Trophoblast cell (in vitro differentiated cells and primary cell): ENCODE data around the gene RAB22A.

ENCODE experiments used
- DNase-seq, 2 donors: peaks; one replicate each; pipeline ENCODE4 v3.0.0-alpha.2; 2016
- H2AFZ ChIP-seq: 2 replicates; pipeline ENCODE4 v1.6.1; 2013; ENCODE audit warnings: low read length, moderate library complexity, mild to moderate bottlenecking; ENCODE audit not compliant: insufficient read depth, poor library complexity
- H2AK5ac ChIP-seq: 2 replicates; pipeline ENCODE4 v1.6.1; 2013; ENCODE audit warnings: mild to moderate bottlenecking, low read length
- H2BK120ac ChIP-seq: 2 replicates; pipeline ENCODE4 v1.6.1; 2013; ENCODE audit warnings: low read length, mild to moderate bottlenecking, moderate library complexity; ENCODE audit not compliant: insufficient read depth, poor library complexity
- H2BK12ac ChIP-seq: 2 replicates; pipeline ENCODE4 v1.6.1; 2013; ENCODE audit warnings: mild to moderate bottlenecking, low read length, moderate library complexity
- H2BK5ac ChIP-seq: 2 replicates; pipeline ENCODE4 v1.6.1; 2013; ENCODE audit warnings: low read length, low read depth, moderate library complexity, mild to moderate bottlenecking; ENCODE audit not compliant: poor library complexity
- H3K14ac ChIP-seq: 2 replicates; pipeline ENCODE4 v1.6.1; 2013; ENCODE audit warnings: mild to moderate bottlenecking, low read length
- H3K18ac ChIP-seq: 2 replicates; pipeline ENCODE4 v1.6.1; 2013; ENCODE audit warnings: mild to moderate bottlenecking, low read length
- H3K23ac ChIP-seq: 2 replicates; pipeline ENCODE4 v1.6.1; 2013; ENCODE audit warnings: low read length
- H3K27ac ChIP-seq: 2 replicates; pipeline ENCODE4 v1.5.1; 2013; ENCODE audit warnings: low read depth, mild to moderate bottlenecking, inconsistent platforms, low read length, moderate library complexity
- H3K27me3 ChIP-seq: 2 replicates; pipeline ENCODE4 v1.6.1; 2013; ENCODE audit warnings: inconsistent platforms, mild to moderate bottlenecking, low read length, moderate library complexity; ENCODE audit not compliant: insufficient read depth
- H3K36me3 ChIP-seq, 2 experiments: 1 replicate in 1 of 2; 2 replicates in 1 of 2; pipeline ENCODE4 v1.6.1; 2013; ENCODE audit warnings: low read length in 2 of 2, mild to moderate bottlenecking in 2 of 2, moderate library complexity in 1 of 2; ENCODE audit not compliant: insufficient read depth in 2 of 2, control insufficient read depth in 1 of 2
- H3K4ac ChIP-seq: 2 replicates; pipeline ENCODE4 v1.6.1; 2013; ENCODE audit warnings: low read depth, mild to moderate bottlenecking, low read length, moderate library complexity
- H3K4me1 ChIP-seq, 2 experiments: 1 replicate in 1 of 2; 2 replicates in 1 of 2; pipeline ENCODE4 v1.6.1; 2013; ENCODE audit warnings: low read length in 2 of 2, mild to moderate bottlenecking in 2 of 2, moderate library complexity in 1 of 2; ENCODE audit not compliant: insufficient read depth in 2 of 2, control insufficient read depth in 1 of 2
- H3K4me2 ChIP-seq: 2 replicates; pipeline ENCODE4 v1.6.1; 2013; ENCODE audit warnings: inconsistent platforms, mild to moderate bottlenecking, low read length, moderate library complexity
- H3K4me3 ChIP-seq: 2 replicates; pipeline ENCODE4 v1.5.1; 2013; ENCODE audit warnings: mild to moderate bottlenecking, low read depth, low read length, inconsistent platforms
- H3K79me1 ChIP-seq: one replicate; pipeline ENCODE4 v1.6.1; 2013; ENCODE audit warnings: low read length
- H3K79me2 ChIP-seq: 2 replicates; pipeline ENCODE4 v1.6.1; 2013; ENCODE audit warnings: low read length, mild to moderate bottlenecking; ENCODE audit not compliant: control insufficient read depth, insufficient read depth, poor library complexity
- H3K9ac ChIP-seq: 2 replicates; pipeline ENCODE4 v1.6.1; 2013; ENCODE audit warnings: mild to moderate bottlenecking, low read length
- H3K9me3 ChIP-seq: 2 replicates; pipeline ENCODE4 v1.6.1; 2013; ENCODE audit warnings: low read depth, mild to moderate bottlenecking, control low read depth, inconsistent platforms, low read length; ENCODE audit not compliant: insufficient read depth
- H4K12ac ChIP-seq: 2 replicates; pipeline ENCODE4 v1.6.1; 2013; ENCODE audit warnings: low read depth, mild to moderate bottlenecking, low read length, moderate library complexity
- H4K8ac ChIP-seq: 2 replicates; pipeline ENCODE4 v1.6.1; 2013; ENCODE audit warnings: low read depth, mild to moderate bottlenecking, low read length, moderate library complexity
- H4K91ac ChIP-seq: one replicate; pipeline ENCODE4 v1.6.1; 2013; ENCODE audit warnings: low read depth, mild to moderate bottlenecking, low read length, moderate library complexity
- WGBS: extraction: QIAGEN DNeasy Blood & Tissue Kit; methylation state at CpG from one replicate; pipeline ENCODE4 v1.1.7; 2013; ENCODE audit warnings: missing lambda C conversion rate; ENCODE audit not compliant: insufficient read length, insufficient coverage; ENCODE audit errors: extremely low coverage; 5-methylcytosine and 5-hydroxymethylcytosine counted together

RAB22A gene

GRCh38 chr20:58274384-58274783, 35.1 kb upstream of the RAB22A start:
- Histone ChIP-seq H2BK5ac (no peak overlapping the region), H2AFZ (no peak overlapping the region), H3K79me2 (no peaks in the 10 kb centered on the region), H4K8ac (no peak overlapping the region), H3K4me3 (no peak overlapping the region), H4K91ac (no peak overlapping the region), H3K14ac (no peak overlapping the region), H2BK12ac (no peak overlapping the region), H3K18ac (no peak overlapping the region), H4K12ac (no peak overlapping the region), H3K27ac (no peak overlapping the region), H3K4me1 (no peaks in the 10 kb centered on the region), H3K4ac (no peak overlapping the region), H3K36me3 (peaks cover 2 to 4% of the 10 kb centered on the region in 2 experiments), H3K4me2 (no peak overlapping the region), H3K79me1 (no peaks in the 10 kb centered on the region), H3K23ac (no peak overlapping the region), H3K27me3 (no peaks in the 10 kb centered on the region), H3K9ac (no peak overlapping the region), H2AK5ac (no peak overlapping the region), H2BK120ac (no peak overlapping the region), H3K9me3 (peaks cover 4% of the 10 kb centered on the region)
- no peak for DNase-seq

DNA sequence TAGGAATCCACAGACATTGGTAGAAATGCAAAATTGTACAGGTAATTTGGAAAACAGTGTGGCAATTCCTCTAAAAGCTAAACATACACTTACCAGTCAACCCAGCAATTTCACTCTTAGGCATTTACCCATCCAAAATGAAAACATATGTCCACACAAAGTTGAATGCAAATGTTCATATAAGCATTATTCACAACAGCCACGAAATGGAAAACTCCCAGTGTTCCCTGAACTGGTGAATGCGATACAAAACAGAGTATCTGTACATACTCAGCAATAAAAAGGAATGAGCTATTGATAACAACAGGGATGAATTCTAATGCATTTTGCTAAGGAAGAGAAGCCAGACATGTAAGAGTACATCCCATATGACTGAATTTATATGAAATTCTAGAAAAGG, 32.4 kb upstream of the RAB22A start:
- H4K12ac ChIP-seq = no peak overlapping the region
- no peak overlapping the region for H3K23ac ChIP-seq
- H4K91ac ChIP-seq = no peak overlapping the region
- no peaks in the 10 kb centered on the region for H3K4me1 ChIP-seq
- H3K79me2 ChIP-seq = no peaks in the 10 kb centered on the region
- DNase-seq = no peak
- H3K14ac ChIP-seq = no peak overlapping the region
- H3K18ac ChIP-seq = no peak overlapping the region
- peaks cover 4% of the 10 kb centered on the region for H3K9me3 ChIP-seq
- no peak overlapping the region for H2BK12ac ChIP-seq
- H4K8ac ChIP-seq = no peak overlapping the region
- H3K36me3 ChIP-seq = no peaks in the 10 kb centered on the region
- H3K4me2 ChIP-seq = no peak overlapping the region
- no peak overlapping the region for H2AK5ac ChIP-seq
- no peak overlapping the region for H3K4me3 ChIP-seq
- no peak overlapping the region for H2BK120ac ChIP-seq
- no peak overlapping the region for H3K27ac ChIP-seq
- no peaks in the 10 kb centered on the region for H3K79me1 ChIP-seq
- H3K9ac ChIP-seq = no peak overlapping the region
- no peak overlapping the region for H2AFZ ChIP-seq
- H3K4ac ChIP-seq = no peak overlapping the region
- H2BK5ac ChIP-seq = no peak overlapping the region
- WGBS = no CpG with 5 or more reads among the region's 2 CpGs
- H3K27me3 ChIP-seq = no peaks in the 10 kb centered on the region

DNA sequence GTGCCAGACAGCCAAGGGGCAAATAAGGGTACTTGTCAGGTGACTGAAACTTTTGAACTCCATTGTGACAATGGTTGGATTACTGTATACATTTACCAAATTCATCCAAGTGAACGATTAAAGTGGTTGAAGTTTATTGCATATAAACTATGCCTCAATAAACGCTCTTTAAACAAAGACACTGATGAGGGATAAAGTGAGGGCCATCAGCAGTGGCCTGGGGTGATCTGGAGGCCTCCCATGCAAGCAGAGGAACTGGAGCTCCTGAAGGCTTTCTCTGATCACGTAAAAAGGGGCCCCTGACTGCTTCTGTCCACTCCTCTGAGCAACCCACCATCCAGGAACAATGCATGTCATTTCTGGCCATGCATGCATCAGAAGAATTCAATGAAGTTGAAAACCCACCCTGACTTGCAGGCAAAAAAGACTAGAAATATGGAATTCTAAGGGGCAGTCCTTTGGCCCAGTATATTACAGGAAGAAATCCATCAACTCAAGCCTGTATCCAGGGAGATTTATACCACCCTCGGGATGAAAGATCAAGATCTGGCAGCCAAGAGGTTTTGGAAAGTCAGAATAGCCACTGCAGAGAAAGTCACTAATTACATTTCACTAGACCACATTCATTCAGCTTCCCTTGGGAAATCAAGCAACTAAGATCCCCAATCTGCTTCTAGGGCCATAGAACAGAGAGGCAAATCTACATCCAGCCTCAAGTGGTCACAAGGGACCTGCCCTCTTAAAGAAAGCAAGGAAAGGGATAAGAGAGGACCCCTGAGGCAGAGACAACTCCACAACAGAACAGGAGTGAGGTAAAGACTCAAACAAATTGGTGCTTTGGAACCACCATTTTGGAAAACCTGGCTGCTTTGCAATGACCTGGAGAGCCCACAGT, 31.7 kb upstream of the RAB22A start:
- Histone ChIP-seq H2AK5ac (no peak overlapping the region), H3K36me3 (no peaks in the 10 kb centered on the region), H3K9me3 (peaks cover 4% of the 10 kb centered on the region), H3K27me3 (no peaks in the 10 kb centered on the region), H3K79me2 (no peaks in the 10 kb centered on the region), H2BK5ac (no peak overlapping the region), H3K4me2 (no peak overlapping the region), H3K79me1 (no peaks in the 10 kb centered on the region), H2BK12ac (no peak overlapping the region), H4K8ac (no peak overlapping the region), H3K9ac (no peak overlapping the region), H3K4me3 (no peak overlapping the region), H4K12ac (no peak overlapping the region), H3K4me1 (no peaks in the 10 kb centered on the region), H2AFZ (no peak overlapping the region), H3K14ac (no peak overlapping the region), H3K23ac (no peak overlapping the region), H2BK120ac (no peak overlapping the region), H4K91ac (no peak overlapping the region), H3K27ac (no peak overlapping the region), H3K18ac (no peak overlapping the region), H3K4ac (no peak overlapping the region)
- no CpG with 5 or more reads among the region's 4 CpGs for WGBS
- DNase-seq = no peak

- Histone ChIP-seq H2AK5ac (no peak overlapping the region), H3K27me3 (no peaks in the 10 kb centered on the region), H4K8ac (no peak overlapping the region), H2BK12ac (no peak overlapping the region), H3K79me1 (no peaks in the 10 kb centered on the region), H3K14ac (no peak overlapping the region), H3K18ac (no peak overlapping the region), H3K79me2 (no peaks in the 10 kb centered on the region), H3K27ac (no peak overlapping the region), H3K4me1 (no peaks in the 10 kb centered on the region), H3K4ac (no peak overlapping the region), H2BK5ac (no peak overlapping the region), H3K9me3 (no peaks in the 10 kb centered on the region), H2BK120ac (no peak overlapping the region), H3K9ac (no peak overlapping the region), H3K23ac (no peak overlapping the region), H3K36me3 (peaks cover 0 to 2% of the 10 kb centered on the region in 2 experiments), H2AFZ (no peak overlapping the region), H4K91ac (no peak overlapping the region), H4K12ac (no peak overlapping the region), H3K4me3 (no peak overlapping the region), H3K4me2 (no peak overlapping the region)
- no peak for DNase-seq
- WGBS = no CpG with 5 or more reads among the region's 7 CpGs
Measured at GRCh38 chr20:58286729-58287128, 22.8 kb upstream of the RAB22A start.
